Fibroblast of skin of right quadriceps (primary cell): ENCODE measurements around the gene BAG3.
"Not testable (repeated sequence)": the region's sequence is repeated elsewhere in the genome, so short reads cannot be mapped to it uniquely, and the experiment has no call there.

Experiments
- DNase-seq: peaks from one replicate; pipeline ENCODE4 v3.0.0-alpha.2; 2013

BAG3 gene

GRCh38 chr10:119694608-119695007 is 43.4 kb downstream of the BAG3 start:
- DNase-seq = no peak

- DNase-seq = no peak
Observed at GRCh38 chr10:119700321-119700954, 49.3 kb downstream of the BAG3 start.

DNA sequence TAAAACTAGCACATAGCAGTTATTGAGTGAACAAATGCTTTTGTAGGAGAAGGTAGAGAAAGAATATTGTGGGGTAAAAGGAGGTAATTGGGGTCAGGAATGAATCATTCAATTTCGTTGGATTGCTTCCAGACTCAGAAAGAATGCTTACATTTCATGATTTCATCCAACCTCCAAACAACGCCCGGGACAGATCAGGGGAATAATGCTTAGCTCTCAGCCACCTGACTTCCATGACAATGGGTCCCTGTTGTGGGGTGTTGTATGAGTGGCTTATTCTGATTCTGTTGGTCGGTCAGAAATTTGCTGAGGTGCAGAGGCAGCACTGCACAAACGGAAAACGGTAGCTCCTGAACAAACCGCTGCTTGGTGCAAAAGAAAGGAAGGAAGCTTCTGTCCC is 50.7 kb downstream of the BAG3 start:
- peak; percentile 53 for DNase-seq

DNA sequence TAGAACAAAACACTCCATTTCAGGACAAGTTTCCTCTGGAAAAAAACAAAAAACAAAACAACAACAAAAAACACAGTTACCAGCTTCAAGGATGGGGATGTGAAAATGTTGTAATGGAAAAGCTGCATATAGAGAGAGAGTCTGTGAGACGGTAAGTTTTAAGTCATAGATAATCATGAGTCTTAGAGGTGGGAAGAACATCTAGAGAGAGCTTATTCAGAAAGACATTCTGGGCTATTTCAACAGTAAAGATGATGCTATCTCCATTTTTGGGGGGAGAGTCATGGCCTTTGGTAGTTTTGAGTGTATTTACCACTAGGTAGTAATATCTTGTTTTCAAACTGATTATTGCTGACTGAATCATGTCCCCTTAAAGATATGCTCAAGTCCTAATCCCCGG is 51.4 kb downstream of the BAG3 start:
- DNase-seq = no peak

DNA sequence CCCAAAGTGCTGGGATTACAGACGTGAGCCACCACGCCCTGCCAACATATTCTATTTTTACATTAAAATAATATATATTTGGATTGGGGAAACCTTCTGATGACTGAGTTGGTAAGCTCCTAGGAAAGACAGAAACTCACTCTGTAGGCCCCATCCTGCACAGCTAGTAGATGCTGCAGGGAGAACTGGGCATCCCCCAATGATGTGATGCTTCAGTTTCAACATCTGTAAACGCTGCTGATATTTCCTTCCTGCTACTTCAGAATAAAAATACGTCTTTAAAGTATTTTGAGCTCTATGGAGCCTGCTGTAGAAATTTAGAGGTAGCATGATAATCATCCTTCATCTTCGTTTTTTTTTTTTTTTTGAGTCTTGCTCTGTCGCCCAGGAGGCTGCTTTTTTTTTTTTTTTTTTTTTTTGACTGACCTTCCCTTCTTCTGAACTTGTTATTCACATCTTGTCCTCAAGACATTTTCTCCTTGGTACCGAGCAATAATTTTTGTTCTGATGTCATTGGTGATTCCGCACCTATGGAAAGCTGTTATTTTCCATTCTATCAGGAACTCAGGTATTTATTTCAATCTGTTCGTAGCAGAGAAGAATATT is 52.8 kb downstream of the BAG3 start:
- no peak for DNase-seq

DNA sequence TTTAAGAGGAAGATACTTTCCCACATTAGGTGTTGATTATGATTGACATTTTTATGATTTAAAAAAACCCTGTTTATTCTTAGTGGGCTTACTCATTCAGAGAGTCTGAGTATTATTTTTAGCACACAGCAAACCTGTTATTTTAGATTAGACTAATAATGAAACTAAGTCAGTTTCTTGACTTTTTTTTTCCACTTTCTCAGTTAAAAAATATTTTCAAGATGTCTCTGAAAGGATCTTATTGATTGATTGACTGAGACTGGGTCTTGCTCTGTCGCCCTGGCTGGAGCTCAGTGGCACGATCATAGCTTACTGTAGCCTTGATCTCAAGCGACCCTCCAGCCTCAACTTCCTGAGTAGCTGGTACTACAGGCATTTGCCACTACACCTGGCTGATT is 54.3 kb downstream of the BAG3 start:
- no peak for DNase-seq

DNA sequence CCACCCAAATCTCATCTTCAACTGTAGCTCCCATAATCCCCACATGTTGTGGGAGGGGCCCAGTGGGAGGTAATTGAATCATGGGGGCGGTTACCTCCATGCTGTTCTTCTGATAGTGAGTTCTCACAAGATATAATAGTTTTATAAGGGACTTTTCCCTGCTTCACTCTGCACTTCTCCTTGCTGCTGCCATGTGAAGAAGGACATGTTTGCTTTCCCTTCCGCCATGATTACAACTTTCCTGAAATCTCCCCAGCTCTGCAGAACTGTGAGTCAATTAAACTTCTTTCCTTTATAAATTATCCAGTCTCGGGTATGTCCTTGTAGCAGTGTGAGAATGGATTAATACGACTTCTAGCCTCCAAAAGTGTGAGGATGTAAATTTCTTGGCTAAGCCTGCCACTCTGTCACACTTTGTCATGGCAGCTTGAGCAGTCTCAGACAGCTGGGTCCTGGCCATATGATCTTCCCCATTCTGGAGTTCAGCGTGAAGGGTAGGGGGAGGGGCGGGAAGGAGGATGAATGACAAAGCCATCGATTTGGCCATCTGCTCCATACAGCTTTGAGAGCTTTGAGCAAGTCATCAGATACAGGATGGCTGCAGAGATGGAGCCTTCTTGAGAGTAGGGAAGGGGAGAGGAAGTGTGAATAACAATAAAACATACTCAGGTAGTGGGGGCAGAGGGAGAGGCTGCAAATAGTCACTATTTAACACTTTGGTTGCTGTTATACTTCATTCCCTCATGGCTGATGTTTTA is 55.5 kb downstream of the BAG3 start:
- no peak for DNase-seq

DNA sequence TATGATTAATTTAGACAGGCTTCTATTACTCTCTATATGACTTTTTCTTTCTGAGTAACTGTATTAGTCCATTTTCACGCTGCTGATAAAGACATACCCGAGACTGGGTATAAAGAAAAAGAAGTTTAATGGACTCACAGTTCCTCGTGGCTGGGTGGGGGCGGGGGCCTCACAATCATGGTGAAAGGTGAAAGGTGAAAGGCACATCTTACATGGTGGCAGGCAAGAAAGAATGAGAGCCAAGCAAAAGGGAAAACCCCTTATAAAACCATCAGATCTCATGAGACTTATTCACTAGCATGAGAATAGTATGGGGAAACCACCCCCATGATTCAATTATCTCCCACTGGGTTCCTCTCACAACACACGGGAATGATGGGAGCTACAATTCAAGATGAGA is 56.2 kb downstream of the BAG3 start:
- DNase-seq = not testable (repeated sequence)

DNA sequence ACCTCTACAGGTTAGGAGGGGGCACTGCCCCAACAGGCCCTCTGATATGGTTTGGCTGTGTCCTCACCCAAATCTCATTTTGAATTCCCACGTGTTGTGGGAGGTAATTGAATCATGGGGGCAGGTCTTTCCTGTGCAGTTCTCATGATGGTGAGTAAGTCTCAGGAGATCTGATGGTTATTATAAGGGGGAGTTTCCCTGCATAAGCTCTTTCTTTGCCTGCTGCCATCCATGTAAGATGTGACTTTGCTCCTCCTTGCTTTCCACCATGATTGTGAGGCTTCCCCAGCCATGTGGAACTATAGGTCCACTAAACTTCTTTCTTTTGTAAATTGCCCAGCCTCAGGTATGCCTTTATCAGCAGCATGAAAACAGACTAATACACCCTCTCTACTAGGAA is 59.8 kb downstream of the BAG3 start:
- DNase-seq = not testable (repeated sequence)

- DNase-seq = no peak
Observed at GRCh38 chr10:119713744-119714483, 62.7 kb downstream of the BAG3 start.

GRCh38 chr10:119714484-119714816 is 63.3 kb downstream of the BAG3 start:
- no peak for DNase-seq

- DNase-seq = no peak
Observed at GRCh38 chr10:119715628-119716505, 64.7 kb downstream of the BAG3 start.

GRCh38 chr10:119723161-119723560 is 72.0 kb downstream of the BAG3 start:
- DNase-seq = no peak

- DNase-seq = no peak
Observed at GRCh38 chr10:119723624-119724023, 72.4 kb downstream of the BAG3 start.

DNA sequence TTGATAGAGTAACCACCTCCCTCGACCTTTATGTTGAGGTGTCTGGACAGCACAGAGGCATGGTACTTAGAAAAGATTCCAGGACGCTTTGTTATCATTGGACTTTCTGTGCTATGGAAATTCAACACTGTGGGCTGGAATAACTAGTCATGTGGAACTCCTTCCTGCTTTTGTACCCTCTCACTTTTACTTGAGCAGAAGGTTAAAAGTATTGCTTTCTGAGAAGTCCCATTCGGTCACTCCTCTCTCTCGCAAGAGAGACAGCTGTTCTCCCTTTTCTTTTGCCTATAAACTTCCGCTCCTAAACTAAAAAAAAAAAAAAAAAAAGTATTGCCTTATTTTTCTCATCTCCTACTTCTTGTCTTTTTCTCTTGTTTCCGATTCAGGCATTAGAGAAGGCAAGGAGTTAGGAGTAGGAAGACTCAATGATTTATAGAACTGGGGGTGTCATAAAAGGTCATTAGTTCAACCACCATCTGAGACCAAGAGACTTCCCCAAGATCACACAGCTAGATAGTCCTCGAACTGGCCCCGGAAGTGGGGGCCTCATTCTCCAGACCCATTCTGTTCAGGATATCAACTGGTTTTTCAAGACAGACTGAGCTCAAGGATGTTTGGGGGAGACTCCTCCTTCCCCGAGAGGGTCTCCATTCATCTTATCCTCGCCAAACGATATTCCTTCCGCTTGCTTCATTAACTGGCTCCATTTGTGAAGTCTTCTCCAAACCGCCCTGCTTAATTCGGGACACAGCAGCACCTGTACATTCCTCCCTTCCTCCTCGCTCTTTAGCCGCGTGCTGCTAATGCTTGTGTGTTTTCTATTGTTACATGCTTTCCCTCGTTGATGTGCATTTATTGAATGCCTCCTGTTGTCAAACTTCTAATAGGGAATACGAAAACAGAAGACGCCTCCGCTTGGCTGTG is 73.7 kb downstream of the BAG3 start:
- peak; percentile 9 for DNase-seq

DNA sequence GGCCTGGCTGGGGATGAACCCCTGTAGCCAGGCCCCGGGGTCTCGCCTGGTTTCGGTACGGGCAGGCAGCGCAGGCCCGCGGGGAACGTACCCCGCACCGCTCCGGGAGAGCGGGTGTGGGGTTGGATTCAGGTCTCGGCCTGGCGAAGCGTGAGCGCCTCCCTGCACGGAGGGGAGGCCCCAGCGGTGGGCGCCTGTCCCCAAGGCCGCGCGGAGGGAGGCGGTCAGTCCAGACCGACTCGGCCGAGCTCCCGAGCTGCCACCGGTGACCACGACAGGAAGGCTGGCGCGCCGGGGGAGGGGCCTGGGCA is 74.3 kb downstream of the BAG3 start:
- DNase-seq = no peak

DNA sequence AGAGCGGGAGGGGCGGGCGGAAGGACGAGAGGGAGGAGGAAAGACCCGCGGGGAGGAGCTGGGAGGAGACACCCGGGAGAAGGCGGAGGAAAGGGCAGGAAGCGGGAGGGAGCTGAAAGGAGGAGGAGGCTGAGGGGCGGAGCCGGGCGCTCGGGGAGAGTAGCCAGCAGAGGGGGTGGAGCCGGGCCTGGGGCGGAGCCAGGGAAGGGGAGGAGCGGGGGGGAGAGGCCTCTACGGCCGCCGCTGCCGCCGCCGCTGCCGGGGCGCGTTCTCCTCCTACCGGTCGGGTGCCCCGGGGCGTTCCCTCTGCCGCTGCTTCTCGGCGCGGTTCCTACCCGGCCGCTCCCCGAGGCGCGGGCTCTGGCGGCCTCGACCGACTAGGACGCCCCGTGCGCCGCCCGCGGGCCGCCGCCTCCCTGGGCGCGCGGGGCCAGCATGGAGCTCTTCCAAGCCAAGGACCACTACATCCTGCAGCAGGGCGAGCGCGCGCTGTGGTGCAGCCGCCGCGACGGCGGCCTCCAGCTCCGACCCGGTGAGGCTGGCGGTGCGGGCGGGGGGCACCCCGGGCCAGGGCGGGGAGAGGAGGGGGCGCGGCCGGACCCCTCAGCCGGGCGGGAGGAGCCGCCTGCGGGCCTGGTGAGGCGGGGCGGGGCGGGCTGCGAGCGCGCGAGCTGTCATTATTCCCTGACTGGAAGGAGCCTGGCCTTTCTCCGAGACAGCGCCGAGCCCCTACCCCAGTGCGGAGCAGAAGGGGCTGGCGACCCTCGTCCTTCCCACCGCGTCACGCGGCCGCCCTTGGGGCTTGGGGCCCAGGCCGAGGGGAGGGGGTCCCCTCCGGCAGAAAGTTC is 74.9 kb downstream of the BAG3 start, which contains the start of gene INPP5F:
Gene INPP5F (plus strand): TSS at position 223 of the 848 bp plus-strand sequence. CDS start 213 bp downstream, at position 436.
- peak; percentile 98 for DNase-seq

DNA sequence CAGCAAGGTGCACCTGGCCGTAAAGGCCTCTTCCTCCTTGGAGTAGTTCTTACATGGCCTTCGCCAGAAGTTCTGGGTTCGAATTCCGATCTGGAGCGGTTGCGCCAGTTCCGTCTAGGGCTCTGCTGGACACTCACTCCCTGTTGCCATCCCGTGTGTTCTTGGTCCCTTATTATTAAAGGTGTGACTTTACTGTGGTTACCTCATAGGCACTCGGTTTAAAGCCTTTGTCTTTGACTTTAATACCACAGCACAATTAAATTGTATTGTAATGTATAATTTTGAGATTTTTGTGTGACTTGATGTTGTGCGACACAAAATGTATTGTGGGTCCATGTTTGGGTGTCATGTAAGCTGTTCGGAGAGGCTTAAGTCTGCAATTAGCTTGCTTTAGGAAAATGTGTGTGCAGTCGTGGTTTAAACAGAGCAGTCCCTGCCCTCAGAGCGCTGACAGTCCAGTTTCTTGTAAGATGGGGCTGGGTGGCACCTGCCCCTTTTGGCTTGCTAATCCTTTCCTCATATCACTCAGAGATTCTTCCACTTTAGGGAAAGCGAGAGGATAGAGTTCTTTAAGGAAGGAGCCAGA is 75.6 kb downstream of the BAG3 start:
- no peak for DNase-seq
